Activated T-cell treated with anti-CD3 and anti-CD28 coated beads for 48 hours (primary cell): ENCODE data around the gene PPM1L.

Experiments used
- DNase-seq: peaks from one replicate; pipeline ENCODE4 v3.0.0-alpha.2; 2020; ENCODE audit warnings: low read depth

The PPM1L gene

DNA sequence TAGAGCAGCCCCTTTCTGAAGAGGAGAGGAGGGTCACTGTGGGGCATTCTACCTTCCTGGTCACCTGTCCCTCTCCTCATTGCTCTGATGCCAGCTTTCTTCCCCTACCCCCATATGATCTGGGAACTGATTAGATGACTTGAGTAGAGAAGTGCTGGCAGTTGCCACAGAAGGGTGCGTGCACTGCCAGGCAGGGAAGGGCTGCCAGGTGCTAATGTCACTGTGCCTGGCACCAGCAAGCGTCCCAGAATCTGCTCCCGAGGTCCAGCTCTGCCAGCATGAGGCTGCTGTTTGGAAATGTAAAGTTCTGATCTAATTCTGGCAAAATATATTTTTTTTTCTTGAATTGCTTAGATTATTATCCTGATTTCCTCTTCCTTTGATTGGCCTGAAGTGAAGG, 52.8 kb downstream of the PPM1L start:
- DNase-seq: no peak

DNA sequence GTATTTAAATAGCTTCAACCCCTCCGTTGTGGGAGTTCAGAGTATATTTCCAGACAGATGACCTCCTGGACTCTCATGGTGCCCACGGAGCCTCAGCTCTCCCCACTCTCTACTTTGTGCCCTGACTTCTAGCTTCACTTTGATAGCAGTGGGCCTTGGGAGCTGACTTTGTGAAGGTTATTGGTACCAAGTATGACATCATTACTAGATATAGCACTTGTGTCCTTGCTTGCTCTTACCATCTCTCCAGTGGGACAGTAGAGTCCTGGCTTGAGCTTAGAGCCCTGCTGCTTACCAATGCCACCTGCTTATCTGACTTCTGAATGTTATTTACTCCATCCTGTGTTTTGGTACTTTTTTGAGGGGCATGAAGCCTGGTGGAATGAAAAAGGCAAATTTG, 53.4 kb downstream of the PPM1L start:
- no peak for DNase-seq

DNA sequence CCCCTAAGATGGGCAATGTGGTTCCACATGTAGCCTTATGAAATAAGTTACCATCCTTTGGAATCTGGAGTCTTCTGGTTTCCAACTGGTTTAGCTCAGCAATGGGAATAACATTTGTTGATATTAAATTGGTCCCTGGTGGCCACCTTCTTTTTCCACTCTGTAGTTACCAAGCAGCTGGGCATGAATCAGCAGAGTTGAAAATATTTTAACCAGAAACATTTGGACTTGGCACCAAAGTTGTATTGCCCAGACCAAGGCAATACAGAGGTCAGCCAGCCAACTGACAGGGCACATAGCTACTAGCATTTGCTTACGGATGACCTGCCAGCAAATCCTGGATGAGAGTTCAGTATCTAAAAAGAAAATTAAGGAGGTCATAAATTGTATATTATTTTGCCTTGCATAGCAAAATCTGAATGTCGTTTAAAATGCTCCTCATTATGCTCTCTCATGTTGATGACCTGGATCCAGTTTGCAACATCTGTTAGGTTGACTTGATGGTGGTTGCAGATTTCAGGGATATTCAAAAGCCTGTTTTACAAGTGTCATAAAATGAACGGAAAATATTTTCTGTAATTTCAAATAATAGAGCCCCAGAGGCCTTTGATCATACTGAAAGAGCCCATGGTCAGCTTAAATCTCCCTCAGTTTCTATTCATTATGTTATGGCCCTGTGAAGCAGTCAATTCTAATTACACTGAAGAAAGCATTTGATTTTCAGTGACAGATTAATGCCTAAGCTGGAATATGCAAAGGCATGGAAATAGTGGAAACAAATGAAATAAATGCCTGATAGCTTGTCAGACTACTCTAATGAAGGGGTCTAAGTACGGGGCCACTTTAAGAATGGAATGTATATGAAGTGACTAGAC, 54.6 kb downstream of the PPM1L start:
- DNase-seq: no peak

DNA sequence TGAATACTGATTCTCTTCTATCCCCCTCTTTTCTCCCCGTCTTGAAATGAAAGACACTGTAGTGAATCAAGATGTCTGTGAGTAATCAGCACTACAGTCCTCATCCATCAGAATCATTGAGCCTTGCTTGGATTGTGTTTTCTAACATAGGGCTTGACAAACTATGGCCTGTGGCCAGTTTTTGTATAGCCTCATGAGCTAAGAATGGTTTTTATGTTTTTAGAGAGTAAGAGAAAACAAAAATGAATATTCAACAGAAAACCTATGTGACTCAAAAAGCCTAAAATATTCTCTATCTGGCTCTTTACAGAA, 55.2 kb downstream of the PPM1L start:
- no peak for DNase-seq

DNA sequence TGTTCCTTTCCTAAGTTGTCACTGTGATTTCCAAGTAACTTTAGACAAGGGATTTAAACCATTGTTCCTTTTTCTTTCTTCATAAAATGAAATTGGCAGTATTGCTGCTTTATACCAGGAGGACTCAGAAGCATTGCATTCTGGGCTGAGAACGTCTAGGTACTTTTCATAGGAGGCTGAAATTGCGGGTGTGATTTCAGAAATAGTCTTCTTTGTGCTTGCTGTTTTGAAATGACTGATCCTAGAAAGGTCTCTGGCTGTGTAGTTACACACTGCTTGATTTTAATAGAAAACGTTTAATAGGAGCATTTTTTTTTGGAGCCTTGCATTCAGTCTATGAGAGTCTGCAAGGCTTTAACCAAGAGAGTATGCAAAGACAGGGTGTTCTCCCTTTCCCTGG, 56.3 kb downstream of the PPM1L start:
- DNase-seq: no peak

DNA sequence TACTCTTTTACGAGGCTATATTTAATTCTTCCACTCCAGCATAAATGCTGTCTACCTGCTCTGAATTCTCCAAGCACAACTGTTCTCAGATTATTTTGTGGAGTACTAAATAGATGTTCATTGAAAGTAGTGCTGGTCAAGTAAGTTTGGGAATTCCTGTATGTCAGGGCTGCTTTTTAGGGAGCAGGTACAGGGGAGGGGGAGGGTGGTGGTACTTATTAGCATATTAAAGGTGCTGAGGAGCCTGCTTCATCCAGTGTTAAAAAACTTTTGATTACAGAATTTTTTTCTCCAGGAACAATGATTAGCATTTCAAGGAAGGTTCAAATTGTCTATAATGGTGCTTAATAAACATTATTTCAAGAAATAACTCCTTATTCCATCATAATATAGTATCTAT, 59.2 kb downstream of the PPM1L start:
- no peak for DNase-seq

DNA sequence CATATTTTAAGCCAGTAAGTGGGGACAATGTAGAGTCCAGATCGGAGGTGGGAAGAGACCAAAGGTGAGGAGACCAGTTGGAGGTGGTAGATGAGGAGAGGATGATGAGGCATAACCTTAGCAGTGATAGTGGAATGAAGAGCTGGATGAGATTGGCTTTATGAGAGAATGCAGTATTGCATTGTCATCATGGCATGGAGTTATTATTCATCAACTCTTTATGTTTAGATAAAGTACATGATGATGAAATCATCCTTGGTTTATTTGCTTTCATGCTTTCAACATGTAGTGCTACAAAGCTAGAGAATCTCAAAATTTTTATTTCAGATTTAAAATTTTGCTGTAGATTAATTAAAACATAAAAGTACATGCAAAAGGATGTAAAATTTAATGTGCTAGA, 64.0 kb downstream of the PPM1L start:
- DNase-seq: no peak

DNA sequence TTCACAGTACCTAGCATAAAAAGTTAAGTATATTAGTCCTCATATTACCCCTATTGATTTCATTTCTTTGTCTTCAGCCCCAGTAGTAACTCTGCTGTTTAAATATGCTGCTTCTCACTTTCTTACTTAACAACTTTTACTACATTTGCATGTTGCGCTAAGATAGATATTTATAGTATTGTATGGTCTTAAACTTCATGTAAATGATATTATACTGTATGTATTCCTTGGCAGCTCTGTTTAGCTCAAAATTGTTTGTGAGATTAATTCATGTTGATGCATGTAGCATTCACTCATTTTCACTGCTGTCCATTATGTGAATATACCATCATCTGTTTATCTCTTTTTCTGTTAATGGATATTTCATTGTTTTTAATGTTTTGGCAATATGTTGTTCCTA, 64.4 kb downstream of the PPM1L start:
- no peak for DNase-seq

DNA sequence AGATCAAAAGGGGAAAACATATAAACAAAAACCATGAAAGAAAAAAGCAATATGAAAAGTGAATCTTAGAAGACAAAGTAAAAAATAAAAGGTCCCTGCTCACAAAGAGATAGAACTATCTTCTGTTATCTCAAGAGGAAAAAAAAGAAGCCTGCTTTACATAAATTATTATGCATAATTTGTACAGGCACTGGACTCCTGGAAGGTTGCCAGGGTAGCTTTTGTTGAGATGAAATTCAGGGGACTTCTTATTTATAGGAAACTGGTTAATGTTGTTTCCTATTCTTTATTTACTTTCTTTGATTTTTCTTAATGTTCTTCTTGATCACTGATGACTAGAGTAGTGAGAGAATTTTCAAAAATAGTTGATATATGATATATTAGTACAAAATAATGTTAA, 66.9 kb downstream of the PPM1L start:
- DNase-seq: no peak

DNA sequence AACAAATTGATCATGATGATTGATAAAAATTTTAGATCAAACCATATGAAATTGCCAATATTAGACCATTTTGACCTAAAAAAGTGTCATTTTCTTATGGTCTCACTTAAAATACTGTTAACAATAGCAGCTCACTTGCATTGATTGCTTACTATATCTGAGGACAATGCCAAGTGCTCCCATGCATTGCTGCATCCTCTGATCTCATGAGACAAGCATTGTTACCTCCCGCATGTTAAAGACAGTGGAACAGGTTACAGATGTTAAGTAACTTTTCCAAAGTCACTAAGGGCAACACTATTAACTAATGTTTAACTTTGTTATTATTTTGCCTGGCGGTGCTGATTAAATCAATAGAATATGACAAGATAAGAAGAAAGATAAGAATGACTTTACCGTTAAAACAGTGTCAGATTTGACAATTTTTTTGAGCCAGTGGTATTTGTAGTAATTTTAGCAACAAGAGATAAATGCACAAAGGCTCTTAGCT, 69.3 kb downstream of the PPM1L start:
- DNase-seq: no peak

DNA sequence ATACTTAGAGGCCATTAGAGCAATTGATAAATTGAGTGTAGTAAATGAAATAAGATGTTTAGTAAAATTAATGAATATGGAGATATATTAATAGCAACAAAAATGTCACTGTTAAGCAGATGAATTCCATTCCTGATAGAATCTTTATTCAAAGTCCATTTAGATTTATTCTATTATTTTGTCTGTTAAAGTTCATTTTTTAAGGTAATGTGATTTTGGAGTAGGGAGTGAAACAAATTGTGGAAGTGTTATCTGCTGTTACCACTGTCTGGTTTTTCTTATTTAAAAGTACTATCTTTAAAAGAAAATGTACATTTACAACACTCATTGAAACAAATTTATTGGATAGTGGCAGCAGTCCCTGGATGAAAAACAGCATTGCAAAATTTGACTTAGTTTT, 70.4 kb downstream of the PPM1L start:
- no peak for DNase-seq

DNA sequence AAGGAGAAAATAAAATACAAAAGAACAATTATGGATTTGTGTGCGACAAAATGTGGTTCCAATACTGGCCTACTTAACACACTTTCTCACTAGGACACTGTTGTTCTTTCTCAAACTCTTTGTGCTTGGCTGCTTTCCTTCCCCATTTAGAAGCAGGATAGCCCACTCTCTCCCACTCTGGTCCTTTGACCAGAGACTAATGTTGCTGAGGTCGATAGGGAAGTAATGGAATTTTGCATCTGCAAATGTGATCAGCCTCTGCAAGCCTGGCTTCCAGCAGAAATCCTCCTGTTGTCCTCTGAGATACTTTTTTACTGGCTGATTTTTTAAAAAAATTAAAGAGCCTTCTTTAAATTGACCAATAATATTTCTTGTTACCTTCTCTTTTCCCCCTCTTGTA, 71.0 kb downstream of the PPM1L start:
- no peak for DNase-seq

DNA sequence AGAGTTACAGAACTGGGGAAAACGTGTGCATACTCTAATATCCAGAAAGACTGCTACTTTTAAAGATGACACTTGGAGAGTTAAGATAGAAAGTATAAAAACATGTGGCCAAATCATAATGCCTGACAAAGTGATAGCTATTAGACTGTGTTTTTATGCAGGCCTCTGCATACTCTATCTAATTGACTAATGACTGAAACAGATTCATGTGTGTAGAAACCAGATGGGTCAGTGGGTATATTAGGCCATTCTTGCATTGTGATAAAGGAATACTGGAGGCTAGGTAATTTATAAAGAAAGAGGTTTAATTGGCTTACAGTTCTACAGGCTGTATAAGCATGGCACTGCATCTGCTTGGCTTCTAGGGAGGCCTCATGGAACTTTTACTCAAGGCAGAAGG, 71.5 kb downstream of the PPM1L start:
- DNase-seq: no peak

DNA sequence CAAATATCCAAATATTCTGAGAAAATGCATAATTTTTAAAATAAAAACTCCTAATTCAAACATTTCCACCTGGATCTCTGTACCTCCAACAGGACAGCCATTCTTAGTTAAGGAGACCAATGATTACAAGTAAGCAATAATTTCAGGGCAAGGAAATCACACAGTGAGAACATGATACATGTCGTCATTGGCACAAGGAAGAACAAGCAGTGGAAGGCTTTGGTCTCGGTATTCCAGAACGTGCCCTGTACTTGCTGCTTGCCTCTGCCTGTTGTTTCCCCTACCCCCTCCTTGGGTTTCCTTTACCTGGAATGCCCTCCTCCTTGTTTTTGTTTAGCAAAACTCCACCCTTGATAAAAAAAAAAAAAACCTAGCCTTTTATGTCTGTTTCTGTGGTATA, 72.8 kb downstream of the PPM1L start:
- no peak for DNase-seq

DNA sequence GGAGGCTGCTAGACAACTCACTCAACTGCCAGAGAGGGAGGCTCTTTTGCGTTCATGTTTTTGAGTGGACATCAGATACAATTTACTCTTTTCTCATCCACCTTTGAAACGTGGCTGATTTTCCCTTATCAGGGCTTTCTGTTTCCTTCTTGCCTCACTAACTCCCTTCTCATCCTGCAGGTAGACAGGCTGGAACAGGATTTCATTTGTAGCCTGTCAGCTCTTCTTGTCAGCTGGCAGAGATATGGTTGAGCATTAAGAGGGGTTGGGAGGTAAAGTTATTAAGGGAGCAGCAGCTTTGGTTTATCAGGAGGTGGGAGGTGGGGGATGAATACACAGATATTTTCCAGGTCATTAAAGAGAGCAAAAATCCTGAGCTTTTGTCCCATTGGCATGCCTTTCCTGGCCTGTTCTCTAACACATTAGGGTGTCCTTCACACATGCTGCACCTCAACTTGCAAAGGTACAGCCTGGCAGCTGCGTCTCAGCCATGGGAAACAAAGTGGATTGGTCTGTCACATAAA, 73.5 kb downstream of the PPM1L start:
- DNase-seq: no peak

DNA sequence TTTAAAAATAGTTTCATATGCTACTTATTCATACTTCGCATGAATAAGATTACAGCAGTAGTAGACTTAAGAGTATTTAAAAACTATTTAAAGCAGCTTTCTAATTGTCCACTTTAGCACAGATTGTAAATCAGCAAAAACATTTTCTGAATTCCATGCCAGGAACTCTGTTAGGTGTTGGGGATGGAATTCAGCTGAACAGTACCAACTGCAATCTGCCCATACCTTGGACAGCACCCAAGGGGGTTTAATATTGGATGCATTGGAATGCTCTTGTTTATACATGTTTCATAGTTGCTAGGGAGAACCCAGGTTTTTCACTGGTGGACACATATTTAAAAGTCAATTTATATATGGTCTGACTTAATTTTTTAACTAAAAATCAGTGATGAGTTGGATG, 74.8 kb downstream of the PPM1L start:
- no peak for DNase-seq

DNA sequence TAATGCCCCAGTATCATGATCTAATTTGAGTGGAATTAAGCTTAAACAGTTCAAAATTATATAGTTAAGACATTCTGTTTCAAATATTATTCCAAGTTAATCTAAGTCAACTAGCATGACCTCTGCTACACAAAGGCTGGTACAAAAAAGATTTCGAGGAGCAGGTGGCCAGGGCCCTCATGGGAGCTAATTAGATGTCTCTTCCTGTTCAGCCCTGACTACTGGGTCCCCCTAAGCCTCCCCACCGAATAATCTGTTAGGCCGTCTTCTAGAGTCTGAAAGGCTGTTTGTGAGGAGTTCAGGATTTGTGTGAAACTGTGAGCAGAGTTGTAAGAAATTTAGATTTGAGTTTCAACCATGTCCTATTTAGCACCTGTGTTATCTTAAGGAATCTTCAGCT, 75.4 kb downstream of the PPM1L start:
- DNase-seq: no peak

DNA sequence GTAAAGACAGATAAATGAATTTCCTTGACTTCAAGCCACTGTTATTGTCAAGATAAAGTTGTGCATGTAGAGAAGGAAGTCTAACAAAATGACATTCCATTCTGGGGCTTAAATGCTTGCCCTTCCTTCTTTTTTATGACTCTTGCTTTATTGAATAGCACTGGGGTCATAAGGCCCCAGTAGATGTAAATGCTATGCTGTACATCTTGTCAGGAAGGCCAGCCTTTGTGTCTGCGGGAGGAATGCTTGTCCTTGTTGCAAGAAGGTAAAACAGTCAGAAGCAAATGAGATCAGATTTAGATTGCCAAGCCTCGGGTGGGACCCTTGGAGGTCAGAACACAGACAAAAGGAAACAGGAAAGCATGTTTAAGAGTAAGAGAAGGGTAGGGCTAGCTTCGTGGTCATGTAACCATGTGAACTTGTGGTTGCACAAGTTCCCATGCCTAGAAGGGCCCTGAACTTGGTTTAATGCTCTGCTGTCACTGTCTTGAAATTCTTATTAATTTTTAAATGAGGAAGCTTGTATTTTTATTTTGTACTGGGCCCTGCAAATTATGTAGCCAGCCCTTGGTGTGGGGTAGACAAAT, 81.5 kb downstream of the PPM1L start:
- no peak for DNase-seq

DNA sequence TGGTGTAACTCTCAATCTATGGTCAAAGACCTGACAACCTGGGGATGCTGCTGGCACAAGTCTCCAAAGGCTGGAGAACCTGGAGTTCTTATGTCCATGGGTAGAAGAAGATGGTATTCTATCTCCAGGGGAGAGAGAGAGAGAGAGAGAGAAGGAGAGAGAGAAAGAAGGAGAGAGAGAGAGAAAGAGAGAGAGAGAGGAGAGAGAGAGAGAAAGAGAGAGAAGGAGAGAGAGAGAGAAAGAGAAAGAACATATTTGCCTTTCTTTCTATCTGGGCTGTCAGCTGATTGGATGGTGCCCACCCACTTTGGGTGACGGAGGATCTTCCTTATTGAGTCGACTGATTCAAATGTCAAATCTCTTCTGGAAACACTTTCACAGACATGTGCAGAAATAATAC, 84.6 kb downstream of the PPM1L start:
- DNase-seq: no peak

DNA sequence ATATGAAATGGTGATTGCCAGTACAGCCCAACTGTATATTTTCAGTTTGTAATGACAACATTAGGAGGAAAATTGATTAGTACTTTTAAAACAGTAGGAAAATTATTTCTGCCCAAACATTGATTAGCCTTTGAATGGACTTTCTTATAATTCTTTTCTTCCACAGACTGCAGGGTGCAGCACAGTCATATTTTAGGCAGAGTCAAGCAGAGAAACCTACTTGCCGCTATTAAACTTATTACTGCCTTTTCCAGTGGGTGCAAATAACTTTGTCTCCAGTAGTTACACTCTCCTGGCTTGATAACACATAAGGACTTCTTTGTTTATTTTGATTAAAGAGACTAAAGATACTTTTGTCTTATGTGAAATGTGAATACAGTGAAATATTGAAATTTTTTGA, 85.4 kb downstream of the PPM1L start:
- no peak for DNase-seq

DNA sequence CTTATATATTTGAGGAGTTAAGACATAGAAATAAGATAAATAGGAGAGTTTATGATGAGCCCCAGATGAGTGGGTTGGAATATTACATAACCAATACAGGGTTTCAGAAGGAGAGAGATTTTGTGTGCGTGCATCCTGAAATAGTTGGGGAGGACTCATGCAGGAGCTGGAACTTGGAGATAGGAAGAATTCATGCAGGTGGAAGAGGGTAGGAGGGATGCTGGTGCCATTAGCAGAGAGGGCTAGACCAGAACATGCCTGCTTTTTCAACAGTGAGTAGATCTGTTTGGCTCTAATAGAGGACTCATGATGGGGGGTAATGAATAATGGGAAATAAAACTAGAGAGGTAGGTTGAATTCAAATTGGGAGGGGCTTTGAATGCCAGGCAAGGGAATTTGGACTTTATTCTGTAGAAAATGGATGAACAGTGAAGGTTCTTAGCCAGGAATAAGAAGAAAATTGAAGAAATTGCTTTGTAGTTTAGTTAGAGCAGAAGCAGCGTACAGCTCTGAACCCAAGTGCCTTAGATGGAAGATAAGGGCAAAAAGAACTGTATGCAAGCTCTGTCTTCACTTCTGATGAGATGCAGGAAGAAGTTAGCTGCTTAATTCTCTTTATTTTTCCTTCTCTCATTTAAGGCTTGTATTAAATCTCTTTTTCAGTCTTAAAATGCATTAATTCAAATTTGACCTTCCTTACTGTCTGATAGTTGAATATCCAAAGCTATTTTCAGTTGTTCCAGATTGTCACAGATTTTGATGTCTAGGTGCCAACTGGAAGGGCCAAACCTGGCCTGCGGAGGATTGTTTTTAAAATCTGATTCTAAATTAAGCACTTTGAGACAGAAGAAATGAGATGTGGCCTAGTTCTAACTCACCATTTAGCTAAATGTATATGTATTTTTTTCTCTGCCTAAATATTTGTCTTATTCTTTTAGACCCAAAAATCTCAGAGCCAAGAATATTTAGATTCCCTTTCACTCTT, 86.3 kb downstream of the PPM1L start:
- DNase-seq: no peak

DNA sequence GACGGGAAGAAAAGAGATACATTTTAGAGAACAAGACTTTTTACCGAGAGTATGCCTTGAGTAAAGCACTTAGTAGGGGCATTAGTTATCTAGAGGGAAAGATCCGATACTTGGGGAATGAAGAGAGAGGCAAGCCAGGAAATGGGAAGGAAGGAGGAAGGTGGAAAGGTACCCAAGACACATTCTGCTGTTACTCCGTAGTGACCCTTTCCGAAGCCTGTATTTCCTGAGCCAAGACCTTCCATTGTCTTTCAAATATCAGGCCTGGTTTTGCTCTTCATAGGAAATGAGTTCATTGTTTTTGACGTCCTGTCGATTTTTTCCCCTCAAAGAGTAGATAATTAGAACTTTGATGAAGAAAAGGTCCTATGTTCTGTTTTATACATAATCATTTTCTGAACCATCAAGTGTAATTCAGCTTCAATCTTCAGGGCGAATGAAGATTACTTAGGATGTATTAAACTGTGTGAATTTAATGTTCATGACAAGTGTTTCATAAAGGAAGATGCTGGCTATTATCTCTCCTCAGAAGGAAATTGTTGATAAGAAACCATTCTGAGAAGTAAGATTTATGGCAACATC, 95.7 kb downstream of the PPM1L start:
- no peak for DNase-seq
